ENCODE results near the gene ITPRIPL2.

GRCh38 chr16:19092653-19093410 is 20.9 kb upstream of the ITPRIPL2 start:
- TF ChIP-seq CTCF (IDR thresholded peaks at IDR 0.05) (no peak), POLR2A (IDR thresholded peaks at IDR 0.05) (no peak)

All from testis (tissue), 2 donors.